Melanocyte of skin (primary cell): ENCODE results near the gene C1QTNF5. TPM values are rescaled to one million over a fixed set of nuclear protein-coding genes. Genes with fewer than 3 reads are reported as not detected.

Source experiments
- small RNA-seq, 2 donors: library from RNA; depleted of rRNA; stranded (forward); fragments of <200 nt; gene quantifications; one replicate each; pipeline ENCODE3, GENCODE V24; 2012
- total RNA-seq, 2 donors: library from RNA; depleted of rRNA; stranded (reverse); fragments of >200 nt; gene quantifications; 2 replicates each; pipeline ENCODE4 v1.2.3, GENCODE V29; 2012

The C1QTNF5 gene
- 10 to 100 TPM in 1 of 2 donors, 1 to 10 TPM in 1; 6.7 to 15.8 TPM for total RNA-seq

GRCh38 chr11:119340335-119341221 is at the start of gene C1QTNF5:
Gene C1QTNF5 (minus strand): TSS chr11:119340883. CDS start chr11:119340397, 486 bp downstream.

GRCh38 chr11:119381181-119381988 is 40.7 kb upstream of the C1QTNF5 start, which contains the start of gene USP2:
Gene USP2 (minus strand): TSS chr11:119381690. CDS start chr11:119373480, 8,210 bp downstream.

DNA sequence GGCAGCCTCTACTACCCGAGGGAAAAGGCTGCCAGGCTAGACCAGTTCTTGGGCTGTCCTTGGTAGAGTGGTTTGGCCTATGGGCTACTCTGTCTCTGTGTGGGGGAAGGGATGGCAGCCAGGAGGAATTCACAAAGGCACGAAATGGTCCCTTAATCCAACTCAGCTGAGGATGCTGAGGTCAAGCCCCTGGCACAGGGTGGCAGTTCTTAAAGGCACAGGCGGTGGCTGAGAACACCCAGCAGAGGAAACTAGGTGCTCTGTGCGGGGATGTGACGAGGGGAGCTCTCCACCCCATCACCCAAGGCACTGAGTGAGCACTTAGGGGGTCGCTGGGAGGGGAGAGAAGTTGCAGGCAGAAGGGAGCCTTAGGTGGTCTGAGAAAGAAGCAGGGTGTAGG is 5.9 kb upstream of the C1QTNF5 start, which contains the start of gene MFRP:
MFRP (minus strand) TSS at position 101 of the 400 bp plus-strand sequence. CDS start 192 bp downstream, outside the sequence.

GRCh38 chr11:119334174-119334930 is 6.3 kb downstream of the C1QTNF5 start, which contains the start of gene RNF26:
Gene RNF26 (plus strand): TSS chr11:119334527. CDS start chr11:119335123, 596 bp downstream.

GRCh38 chr11:119316729-119317591 is 23.7 kb downstream of the C1QTNF5 start, which contains the start of gene MCAM:
Gene MCAM (minus strand): TSS chr11:119317130. CDS start chr11:119317101, 29 bp downstream.

Small RNA genes lying within 50 kb of the gene (small RNA-seq; reads per million reads assigned to genes)
- 0 reads per million in 2 donors for gene RF01225
- 0 to 0.04 reads per million in 2 donors for gene RNU6-262P

Other genes starting within 250 kb of the C1QTNF5 start
- 10 to 100 TPM; 30.6 to 35.3 TPM for gene DPAGT1, start 239.0 kb downstream of the C1QTNF5 start, total RNA-seq
- 1 to 10 TPM; 7.2 to 8.0 TPM for gene C2CD2L, start 233.5 kb downstream of the C1QTNF5 start, total RNA-seq
- 10 to 100 TPM; 16.0 to 20.0 TPM for gene HINFP, start 219.3 kb downstream of the C1QTNF5 start, total RNA-seq
- gene ABCG4, start 191.8 kb downstream of the C1QTNF5 start, total RNA-seq, result under 1 TPM; 0.33 to 0.34 TPM
- gene NLRX1, start 172.2 kb downstream of the C1QTNF5 start, total RNA-seq, result 10 to 100 TPM; 17.0 to 22.4 TPM
- gene NHERF4, start 155.4 kb downstream of the C1QTNF5 start, total RNA-seq, result under 1 TPM in 1 of 2 donors, not detected in 1; 0.69 TPM
- 10 to 100 TPM; 11.7 to 17.0 TPM for gene CBL, start 134.5 kb downstream of the C1QTNF5 start, total RNA-seq
- gene MCAM, start 23.8 kb downstream of the C1QTNF5 start, total RNA-seq, result 100 to 1,000 TPM; 408 to 781 TPM
- 1 to 10 TPM; 5.2 to 9.7 TPM for gene RNF26, start 6.4 kb downstream of the C1QTNF5 start, total RNA-seq
- under 1 TPM in 1 of 2 donors, not detected in 1; under 0.01 TPM for gene MFRP, start 5.8 kb upstream of the C1QTNF5 start, total RNA-seq
- 1 to 10 TPM in 1 of 2 donors, under 1 TPM in 1; 0.33 to 1.0 TPM for gene USP2, start 40.8 kb upstream of the C1QTNF5 start, total RNA-seq
- 10 to 100 TPM in 1 of 2 donors, 1 to 10 TPM in 1; 2.4 to 11.7 TPM for gene THY1, start 82.3 kb upstream of the C1QTNF5 start, total RNA-seq